NCI-H345 treated with DMSO at 0.1 percent for 48 hours (cell line): ENCODE data around the gene NAT16.

Experiments used
- DNase-seq: peaks from one replicate; lab custom pipeline; 2025; ENCODE audit not compliant: unreplicated experiment; lab: John Stamatoyannopoulos, UW

NAT16 gene

DNA sequence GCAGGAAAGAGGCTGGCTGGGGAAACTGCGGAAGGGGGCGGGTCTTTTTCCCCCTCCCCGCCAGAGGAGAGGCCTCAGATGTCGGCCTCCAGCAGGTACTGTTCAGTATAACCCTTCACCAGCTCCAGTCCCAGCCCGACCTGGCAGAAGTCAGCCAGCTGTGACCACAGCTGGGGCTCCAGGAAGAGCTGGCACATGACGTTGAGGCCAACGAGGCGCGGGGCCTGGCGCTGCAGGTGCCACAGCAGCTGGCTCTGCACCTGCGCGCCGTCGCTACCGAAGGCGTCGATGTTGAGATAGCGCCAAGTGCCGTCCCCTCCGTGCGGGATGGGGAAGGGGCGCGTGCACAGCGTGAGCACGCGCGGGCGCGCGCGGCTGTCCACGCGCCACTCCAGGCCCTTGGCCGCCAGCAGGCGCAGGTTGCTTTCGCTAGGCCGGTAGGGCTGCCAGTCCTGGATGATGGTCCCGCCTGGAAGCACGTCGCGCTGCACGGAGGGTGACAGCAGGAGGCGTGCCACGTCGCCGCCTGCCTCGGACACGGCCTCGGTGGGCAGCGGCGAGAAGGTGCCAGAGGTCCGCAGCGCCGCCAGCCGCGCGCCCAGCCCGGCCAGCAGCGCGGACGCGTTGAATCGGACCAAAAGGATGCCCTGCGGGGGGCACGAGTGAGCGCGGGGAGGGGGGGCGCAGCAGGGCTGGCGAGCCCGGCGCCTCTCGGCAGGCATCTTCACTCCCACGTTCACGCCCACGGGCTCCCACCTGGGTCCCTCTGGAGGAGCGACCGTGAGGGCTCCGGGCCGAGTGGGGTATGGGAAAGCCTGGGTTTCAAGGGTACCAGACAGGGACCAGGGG lies 7.9 kb downstream of the NAT16 start:
- DNase-seq, result peak; percentile 61

DNA sequence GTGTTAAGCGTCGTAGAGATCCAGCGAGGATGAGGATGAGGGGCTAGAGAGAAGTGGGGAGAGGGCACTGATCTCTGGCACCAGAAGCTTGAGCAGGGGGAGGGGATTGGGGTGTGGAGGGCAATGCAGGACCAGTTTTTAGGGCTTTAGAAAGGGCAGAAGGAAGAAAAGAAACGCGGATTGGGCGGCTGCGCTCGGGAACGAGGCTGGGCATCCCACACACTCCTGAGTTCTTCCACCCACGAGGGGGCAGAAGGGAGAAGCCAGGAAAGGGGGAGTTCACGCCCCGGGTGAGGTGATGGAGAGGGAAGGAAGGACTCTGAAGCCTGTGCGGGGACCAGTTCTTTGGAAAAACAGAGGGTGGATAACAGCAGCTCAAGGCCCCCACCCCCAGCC lies 8.7 kb downstream of the NAT16 start:
- no peak for DNase-seq

DNA sequence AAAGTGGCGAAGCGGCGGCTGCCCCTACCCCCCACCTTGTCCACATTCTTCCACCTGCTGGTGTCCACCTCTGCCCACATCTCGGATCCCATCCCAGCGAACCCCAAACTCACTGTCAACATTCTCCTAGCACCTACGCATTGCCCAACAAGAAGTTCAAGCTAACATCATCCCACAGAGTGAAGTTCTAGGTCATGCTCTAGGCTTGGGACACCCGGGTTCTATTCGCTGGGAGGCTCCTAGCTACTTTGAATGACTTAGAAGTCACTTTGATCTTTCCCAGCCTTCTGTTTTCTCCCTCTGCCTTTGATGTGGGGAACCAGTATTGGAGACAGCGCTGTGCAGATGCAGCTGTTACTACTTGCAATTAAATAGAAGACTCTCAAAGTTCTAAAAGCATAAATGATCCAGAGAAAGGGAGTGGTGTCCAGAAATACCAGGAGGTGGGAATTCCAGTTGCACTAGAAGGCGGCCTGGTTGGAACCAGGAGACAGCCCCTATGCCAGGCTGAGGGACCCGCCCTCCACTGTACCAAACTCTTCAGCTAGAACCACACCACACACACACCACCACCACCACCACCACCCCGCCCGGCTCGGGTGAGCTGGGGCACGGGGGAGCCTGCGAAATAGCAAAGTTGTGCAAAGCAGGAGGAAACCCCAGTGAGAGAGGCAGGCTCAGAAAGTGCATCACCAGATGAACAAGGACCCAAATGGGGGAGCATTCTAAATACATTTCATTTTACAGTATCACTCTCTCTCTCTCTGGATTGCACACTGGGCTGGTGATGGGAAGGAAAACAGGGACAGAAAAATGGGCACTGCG lies 9.3 kb downstream of the NAT16 start:
- no peak for DNase-seq

DNA sequence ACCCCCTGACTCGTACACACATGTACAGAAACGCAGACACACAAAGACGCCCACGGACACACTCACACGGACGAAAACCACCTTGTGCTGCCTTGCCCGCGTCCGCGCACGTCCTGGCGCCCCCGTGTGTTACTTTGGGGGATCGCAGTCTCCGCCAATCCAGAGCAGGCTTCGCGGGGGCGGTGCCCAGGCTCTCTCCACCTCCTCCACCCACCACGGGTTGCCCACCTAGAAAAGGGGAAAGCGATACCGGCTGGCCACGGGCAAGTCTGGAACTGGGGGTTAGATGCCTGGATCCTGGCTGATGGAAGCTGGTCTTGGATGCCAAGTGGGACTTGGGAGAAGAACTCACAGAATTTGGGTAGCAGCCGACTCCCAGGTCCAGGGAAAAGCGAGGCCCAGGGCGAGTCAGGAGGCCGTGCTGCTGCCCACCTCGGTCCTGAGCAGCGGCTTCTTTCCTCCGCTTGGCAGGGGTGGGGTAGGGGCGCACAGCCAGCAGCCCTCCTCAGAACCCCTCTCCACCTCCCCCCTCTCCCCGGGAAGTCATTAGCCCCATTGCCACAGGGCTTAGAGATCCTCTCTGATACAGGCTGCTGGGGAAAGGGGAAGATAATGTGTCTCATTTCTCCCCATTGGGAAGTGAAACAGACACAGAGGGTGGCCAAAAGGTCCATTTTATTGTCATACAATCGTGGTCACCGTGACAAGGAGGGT lies 10.1 kb downstream of the NAT16 start:
- peak; percentile 18 for DNase-seq

DNA sequence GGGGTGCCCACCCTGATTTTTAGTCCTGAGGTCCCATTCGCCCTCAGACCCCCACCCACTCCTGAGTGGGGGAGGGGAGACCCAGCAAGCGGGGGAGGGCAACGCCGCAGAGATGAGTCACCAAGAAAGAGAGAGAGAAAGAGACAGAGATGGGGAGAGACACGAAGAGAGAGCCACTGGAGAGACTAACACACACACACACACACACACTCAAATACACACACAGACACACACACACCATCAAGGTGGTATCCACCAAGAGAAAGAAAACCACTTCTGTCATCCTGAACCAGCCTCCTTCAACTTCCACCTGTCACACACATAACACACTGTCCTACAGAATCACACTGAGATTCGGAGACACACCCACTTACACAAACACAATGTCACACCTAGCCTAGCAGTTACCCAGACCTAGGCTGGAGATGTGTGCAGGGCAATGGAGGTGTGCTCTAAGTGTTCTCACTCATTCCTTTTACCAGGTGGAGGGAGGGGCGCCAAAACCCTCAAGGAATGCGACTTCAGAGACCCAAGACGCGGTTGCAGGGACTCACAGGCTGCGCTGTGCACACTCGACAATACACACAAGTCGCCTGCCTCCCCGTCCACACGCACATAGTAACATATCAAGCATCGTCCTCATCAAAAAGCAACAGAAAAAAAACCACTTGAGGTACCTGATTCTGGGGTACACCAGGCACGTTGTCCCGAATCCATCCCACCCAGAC lies 10.8 kb downstream of the NAT16 start:
- no peak for DNase-seq

- no peak for DNase-seq
Measured at GRCh38 chr7:101168412-101169049, 11.6 kb downstream of the NAT16 start.

GRCh38 chr7:101167645-101168411 lies 12.3 kb downstream of the NAT16 start:
- no peak for DNase-seq

DNA sequence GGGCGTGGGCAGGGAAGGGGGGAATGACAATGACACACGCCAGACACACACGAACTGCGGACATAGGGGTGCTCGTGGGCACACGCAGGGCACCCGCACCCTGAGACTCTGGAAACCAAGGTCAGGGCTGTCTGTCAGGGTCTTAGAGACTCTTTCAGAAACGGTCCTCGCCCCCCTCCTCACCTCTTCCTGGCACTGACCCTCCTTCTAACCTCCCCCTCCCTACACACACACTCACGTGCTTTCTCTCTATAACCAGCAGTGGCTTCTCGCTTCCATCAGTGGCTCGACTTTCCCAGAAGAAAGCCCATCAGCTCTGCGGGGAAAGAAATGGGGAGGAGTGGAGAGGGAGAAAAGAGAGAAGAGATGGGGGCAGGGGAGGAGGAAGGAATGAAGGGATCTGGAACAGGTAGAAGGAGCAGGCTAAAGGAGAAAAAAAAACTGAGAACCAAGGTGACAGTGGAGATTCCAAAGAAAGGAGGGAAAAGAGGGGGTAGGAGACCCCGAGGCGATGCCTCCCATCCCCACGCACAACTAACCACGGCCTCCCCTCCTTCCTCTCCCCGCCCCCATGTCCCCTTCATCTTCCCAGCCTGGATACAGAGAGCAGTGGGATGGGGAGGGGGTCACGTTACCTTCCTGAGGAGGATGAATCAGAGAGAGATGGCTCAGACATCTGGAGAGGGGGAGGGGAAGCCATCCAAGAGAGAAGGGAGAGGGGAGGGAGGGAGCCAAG lies 13.0 kb downstream of the NAT16 start:
- no peak for DNase-seq

DNA sequence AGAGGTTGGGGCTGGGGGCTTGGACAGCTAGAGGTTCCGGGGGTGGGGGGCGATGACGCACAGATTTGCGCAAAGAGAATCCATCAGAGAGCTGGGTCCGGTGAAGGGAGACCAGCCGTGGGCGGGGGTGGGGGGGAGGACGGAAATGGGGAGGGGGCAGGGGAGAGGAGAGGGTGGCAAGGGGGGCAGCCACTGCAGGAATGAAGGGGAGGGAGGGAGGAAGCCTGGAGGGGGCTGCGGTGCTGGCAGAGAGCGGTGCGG lies 13.5 kb downstream of the NAT16 start:
- DNase-seq, result no peak

DNA sequence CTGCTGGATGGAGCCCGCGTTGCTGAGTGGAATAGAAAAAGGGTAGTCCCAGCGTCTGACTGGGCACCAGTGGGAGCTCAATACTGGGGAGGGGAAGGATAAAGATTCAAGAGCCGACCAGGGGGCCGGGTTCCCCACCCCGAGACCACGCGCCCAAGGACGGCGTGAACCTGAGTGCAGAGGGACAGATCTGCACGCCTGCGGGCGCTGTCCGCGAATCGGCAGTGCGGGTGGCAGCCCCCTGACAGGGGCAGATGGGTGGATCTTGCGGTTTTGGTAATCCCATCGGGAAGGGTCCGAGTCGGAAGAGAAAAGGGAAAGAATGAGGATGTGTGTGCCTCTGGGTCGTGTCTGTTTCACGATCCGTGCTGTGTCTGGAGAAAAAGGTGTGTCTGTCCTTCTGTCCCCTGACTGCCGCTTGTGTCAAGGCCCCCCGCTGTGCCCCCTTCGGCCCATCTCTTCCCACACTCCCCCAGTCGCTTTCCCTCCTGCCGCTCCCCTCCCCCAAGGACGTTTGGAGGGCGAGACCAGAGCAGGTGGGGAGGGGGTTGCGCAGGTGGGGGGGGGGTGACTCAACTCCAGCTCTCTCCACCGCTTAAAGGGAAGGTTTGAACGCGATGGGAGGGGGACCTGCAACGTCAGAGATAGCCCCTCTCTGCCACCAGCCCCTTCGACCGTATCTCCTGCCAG lies 14.0 kb downstream of the NAT16 start:
- DNase-seq, result no peak

DNA sequence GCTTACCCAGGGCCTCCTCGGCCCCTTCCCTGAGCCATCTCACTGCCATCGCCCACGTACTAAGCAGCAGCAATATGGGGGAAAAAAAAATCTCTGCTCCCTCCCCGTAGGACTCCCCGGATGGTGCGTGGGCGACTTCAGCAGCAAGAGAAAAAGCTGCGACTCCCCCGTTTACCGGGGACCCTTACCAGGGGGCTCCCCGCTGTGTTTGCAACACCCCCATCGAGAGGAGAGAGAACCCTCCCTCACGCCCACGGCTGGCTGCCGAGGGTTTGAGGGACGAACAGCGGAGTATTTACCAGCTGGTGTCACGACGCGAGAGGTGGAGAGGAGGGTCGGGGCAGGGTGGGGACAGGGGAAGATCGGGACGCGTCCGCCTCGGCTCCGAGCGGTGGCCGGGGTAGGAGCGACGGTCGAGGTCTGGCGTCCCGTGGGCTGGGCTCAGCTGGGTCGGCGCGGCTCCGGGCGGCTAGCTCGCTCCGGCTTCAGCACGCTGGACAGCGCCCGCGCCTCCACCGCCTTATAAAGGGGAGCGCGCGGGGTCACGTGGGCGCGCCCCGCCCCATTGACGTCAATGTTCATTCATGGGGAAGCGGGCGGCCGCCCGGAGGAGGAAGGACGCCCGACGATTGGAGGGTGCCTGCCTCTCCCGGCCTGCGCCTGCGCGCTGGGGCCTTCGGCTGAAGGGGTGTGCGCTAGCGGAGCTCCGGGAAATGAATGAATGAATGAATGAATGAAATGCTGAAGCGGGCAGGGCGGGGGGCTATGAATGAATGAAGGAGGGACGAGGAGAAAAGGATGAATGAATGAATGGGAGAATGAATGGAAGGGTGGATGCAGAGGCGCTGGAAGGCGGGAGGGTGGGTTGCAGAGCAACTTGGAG lies 14.8 kb downstream of the NAT16 start, which contains the start of gene VGF:
Gene VGF (minus strand): TSS at position 495 of the 883 bp plus-strand sequence. CDS start 726 bp downstream, outside the sequence.
- DNase-seq, result peak; percentile 94

DNA sequence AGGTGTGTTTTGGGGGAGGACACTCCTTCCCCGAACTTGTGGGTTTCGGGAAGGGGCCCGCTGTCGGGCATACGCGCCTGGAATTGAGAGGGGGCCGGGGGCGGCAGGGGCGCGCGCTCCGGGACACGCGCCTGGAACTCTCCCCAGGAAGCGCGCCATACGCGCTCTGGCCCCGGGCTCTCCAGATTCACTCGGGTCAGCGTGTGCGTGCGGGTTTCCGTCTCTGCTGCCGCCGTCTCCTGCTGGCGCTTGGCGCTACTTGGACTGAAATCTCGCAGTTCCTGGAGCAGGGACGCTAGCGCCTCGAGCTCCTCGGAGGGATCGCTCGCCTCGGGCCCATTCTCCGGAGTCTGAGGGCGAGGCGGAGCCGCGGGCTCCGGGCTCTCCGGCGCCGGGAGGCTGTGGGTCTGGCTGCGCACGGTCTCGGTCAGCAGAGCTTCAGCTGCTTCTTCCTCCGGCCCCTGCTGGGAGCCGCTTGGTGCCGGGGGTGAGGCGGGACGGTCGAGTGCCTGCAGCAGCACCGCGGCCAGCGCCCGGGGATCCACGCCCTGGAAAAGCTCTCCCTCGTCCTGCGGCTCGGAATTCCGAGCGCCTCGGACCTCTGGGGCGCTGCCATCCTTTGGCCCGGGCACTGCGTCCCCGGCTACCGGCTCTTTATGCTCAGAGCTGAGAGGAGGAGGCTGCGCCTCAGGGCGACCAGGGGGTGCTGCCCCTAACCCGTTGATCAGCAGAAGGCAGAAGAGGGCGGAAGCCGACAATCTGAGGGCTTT lies 15.8 kb downstream of the NAT16 start:
- DNase-seq, result no peak

- no peak for DNase-seq
Measured at GRCh38 chr7:101163279-101164070, 16.6 kb downstream of the NAT16 start.

DNA sequence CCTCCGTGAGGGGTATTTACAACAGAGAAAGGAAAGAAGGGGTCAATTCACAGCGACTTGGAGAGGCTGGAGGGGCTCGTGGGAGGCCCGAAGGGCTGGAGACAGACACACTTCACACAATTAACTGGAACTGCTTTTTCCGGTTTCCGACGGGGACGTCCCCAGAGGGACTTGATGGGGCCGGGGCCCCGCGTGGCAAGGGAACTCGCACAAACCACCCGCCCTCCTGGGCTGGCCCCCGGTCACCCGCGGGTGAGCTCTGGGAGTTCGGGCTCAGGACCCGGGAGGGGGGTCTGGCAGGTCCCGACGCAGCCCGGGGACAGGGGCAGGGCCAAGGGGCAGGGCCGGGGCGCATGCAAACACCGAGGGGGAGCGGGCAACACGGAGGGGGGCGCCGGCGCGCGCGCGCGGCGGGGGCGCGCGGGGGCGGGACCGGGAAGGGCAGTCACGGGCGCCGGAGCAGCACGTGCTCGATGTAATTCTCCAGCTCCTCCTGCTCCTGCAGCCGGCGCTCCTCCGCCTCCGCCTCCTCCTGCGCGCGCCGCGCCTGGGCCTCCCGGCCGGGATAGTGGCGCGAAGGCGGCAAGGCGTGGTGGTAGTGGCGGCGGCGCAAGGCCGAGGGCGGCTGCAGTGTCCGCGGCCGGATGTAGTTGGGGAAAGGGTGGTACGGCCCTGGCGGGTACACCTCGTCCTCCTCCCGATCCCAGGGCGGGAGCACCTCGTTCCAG lies 17.4 kb downstream of the NAT16 start:
- no peak for DNase-seq

DNA sequence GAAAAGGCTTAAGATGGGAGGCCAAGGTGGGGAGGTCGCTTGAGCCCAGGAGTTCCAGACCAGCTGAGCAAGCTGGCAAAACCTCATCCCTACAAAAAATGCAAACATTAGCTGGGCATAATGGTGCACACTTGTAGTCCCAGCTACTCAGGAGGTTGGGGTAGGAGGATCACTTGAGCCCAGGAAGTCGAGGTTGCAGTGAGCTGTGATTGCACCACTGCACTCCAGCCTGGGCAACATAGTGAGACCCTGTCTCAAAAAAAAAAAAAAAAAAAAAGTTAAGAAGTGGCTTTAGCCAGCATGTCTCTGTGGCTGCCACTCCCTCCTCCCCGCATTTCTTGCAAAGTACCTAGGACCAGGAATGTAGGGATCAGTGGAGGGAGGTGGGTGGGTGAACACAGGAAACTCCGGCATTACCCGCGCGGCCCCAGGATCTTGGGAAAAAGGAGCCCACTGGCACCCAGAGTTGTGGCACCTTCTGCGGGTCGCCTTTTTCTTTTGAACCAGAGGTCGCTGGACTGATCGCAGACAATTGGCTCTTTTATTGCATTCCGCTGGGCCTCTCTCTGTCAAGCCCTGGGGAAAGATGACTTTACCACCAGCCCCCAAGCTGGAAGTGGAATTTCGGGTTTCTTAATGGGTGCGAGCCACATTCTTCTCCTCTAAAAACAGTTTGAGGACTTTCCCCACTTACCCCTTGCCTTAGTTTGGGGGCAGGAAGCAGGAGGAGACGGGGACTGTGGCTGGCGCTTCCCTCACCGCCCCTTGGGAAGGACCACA lies 18.2 kb downstream of the NAT16 start:
- no peak for DNase-seq
